Renal cortical epithelial cell (primary cell): ENCODE results near the gene CASP12. TPM values are rescaled to one million over a fixed set of nuclear protein-coding genes. Genes with fewer than 3 reads are reported as not detected.

Experiments
- DNase-seq: peaks from one replicate; pipeline ENCODE4 v3.0.0-alpha.2; 2011; ENCODE audit warnings: low read depth
- total RNA-seq: library from RNA; depleted of rRNA; stranded (reverse); fragments of >200 nt; gene quantifications from 2 replicates; pipeline ENCODE4 v1.2.3, GENCODE V29; 2014

Gene CASP12
- total RNA-seq, 1 donor from 2014 or later = not detected

GRCh38 chr11:104892723-104893511 is 5.3 kb downstream of the CASP12 start:
- peak; percentile 5 for DNase-seq

- DNase-seq = no peak
Observed at GRCh38 chr11:104891135-104891534, 7.1 kb downstream of the CASP12 start.

GRCh38 chr11:104883342-104883741 is 14.9 kb downstream of the CASP12 start:
- no peak for DNase-seq

DNA sequence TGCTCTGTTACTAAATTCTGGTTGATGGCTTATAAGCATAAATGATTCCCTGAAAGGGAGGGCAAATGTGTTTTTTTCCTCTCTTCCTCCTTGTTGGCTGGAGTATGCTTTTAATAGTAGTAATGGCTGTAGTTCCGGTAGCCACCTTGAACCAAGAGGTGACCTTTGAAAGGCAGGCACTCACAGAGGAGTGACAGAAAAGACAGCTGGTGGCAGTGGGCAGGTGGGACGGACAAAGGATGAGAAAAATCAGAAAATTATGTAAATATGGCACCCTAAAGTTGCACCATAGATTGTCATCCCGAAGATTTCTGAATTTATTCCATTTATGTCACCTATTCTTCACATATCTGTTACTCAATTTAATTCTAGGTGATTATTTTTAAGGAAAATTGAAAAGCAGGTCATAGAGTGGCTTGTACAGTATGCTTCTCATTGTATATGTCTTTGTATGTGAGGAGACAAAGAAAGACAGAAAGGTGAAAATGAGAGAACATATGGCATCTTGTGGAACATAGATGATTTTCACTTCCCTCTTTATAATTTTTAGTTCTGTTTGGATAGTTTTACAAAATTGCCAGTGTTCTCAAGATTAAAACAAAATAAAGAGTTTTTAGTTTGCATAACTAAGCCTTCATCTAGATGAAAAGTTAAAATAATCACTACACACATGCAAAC is 17.0 kb downstream of the CASP12 start:
- DNase-seq = no peak

- no peak for DNase-seq
Observed at GRCh38 chr11:104879514-104880190, 18.6 kb downstream of the CASP12 start.

DNA sequence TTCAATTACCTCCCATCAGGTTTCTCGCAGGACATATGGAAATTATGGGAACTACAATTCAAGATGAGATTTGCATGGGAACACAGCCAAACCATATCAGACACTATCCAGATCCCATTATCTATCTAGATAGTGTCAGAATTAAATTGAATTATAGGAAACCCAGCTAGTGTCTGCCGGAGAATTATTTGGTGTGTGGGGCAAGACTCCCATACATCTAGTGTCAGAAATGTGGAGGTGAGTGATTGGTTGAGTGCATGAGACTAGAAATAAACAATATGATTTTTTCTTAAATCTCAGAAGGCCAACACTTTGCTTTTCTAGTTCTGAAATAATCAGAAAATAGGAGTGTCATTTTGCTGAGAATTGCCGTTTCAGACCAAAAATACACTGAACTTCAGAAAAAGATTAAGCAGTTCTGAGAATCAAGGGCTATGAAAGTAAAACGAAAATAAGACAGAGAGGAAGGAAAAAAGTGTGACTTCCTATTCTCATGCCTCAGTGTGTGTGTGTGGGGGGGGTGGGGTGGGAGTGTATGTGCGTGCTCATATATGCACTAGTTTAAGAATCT is 21.3 kb downstream of the CASP12 start:
- no peak for DNase-seq

DNA sequence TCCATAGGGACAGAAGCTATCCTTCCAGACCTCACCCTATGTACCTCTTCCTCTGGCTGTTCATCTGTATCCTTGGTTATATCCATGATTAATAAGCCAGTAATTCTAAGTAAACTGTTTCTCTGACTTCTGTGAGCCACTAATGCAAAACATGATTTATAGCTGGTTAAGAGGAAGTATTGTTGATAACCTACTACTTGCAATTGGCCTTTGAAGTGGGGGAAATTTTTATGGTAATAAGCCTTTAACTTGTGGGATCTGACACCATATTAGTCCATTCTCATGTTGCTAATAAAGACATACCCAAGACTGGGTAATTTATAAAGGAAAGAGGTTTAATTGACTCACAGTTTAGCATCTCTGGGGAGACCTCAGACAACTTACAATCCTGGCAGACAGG is 21.9 kb downstream of the CASP12 start:
- no peak for DNase-seq

GRCh38 chr11:104873252-104873651 is 25.0 kb downstream of the CASP12 start:
- DNase-seq = no peak

DNA sequence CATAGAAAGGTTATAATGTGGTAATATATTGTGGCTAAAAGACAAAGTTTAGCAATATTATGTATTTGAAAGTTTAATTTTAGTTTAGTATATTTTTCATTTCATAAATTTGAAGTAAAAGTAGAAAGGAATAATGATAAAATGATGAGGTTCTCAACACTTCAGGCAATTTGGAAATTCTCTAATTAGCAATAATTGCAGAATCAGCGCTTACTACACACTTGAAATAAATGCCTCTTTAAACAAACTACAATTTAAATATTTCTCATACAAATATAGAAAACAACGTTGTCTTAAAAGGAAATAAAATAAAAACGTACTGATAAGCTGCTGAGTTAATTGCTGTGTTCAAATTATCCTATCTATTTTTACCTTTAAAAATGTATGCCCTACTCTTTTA is 25.9 kb downstream of the CASP12 start:
- no peak for DNase-seq

- peak; percentile 4 for DNase-seq
Observed at GRCh38 chr11:104870910-104871309, 27.4 kb downstream of the CASP12 start.

- DNase-seq = no peak
Observed at GRCh38 chr11:104866815-104867214, 31.4 kb downstream of the CASP12 start.

- peak; percentile 18 for DNase-seq
Observed at GRCh38 chr11:104858882-104859775, 39.1 kb downstream of the CASP12 start.

- DNase-seq = no peak
Observed at GRCh38 chr11:104856607-104857006, 41.7 kb downstream of the CASP12 start.

DNA sequence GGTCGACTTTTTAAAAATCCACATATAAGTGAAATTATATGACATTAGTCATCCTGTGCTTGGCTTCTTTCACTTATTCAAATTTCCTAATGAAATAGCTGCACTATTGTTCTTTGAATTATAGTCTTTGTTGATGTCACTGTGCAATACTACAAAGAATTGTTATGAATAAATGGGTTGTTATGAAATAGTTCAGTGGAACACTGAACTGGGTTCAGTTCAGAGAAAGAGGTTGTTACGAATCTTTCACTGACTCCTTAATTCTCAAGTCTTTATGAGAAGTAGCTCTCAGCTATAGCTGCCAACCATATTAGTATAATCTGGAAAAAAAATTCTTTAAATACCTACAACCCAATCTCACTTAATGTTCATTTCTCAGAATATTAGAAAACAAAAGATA is 42.3 kb downstream of the CASP12 start:
- DNase-seq = no peak

DNA sequence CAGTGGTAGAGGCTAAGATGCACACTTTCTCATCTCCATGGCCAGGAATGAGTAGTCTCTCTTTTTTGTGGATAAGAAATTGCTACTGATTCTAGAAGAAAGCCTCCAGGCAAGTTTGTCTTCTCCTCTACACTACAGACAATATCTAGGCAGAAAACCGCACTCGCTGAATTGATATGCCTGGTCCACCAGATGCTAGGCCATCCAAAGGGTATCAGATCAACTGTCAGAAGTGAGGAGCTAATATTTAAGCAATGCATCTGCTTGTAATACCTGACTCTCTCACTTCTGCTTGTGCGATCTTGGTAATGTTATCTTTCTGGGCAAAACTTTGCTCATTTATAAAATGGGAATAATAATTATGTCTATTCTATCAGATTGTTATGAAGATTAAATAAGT is 45.0 kb downstream of the CASP12 start:
- no peak for DNase-seq

GRCh38 chr11:104852811-104853210 is 45.4 kb downstream of the CASP12 start:
- peak; percentile 21 for DNase-seq

- no peak for DNase-seq
Observed at GRCh38 chr11:104846216-104846615, 52.0 kb downstream of the CASP12 start.

DNA sequence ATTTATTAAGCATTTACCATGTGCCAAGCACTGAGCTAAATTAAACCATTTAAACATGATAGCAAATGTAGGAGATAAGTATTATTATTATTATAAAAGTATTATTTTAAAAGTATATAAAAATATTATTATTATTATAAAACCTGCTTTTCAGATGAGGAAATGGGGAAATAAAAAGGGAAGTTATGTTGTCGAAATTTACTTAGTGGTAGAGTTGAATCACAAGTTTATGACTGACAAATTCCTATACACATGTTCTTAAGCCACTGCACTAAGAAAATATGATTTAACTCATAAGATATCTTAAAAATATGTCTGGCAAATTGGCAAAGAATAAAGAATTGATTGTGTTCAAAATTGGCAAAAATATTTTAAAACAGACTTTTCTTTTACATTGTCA is 53.8 kb downstream of the CASP12 start:
- no peak for DNase-seq

DNA sequence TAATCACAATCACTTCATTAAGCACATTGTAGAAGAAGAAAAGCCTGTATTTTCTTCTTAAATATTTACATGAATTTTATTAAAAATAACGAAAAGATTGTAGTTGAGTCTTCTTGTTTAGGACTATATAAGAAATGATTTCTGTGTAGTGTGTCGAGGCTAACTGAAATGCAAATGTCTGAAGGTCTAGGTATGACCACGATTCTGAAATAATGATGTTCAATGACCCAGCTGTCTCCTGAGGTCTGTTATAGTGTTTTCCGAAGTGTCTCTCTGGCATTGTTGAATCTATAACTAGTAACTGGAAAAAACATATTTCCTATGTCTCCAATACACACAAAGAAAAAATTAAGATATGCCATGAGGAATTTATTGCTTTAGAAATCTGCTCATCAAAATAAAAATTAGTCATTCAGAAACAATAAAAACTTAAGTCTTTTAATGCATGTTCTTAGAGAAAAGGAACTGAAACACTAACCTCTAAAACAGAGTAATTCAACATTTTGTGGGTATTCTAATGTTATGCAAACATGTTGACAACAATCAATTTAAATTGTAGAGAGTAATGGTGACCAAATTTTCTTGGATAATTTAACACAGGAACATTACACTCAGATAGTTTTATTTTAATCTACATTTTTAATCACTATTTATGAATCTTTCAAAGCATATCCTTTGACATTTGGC is 55.0 kb downstream of the CASP12 start:
- DNase-seq = no peak

DNA sequence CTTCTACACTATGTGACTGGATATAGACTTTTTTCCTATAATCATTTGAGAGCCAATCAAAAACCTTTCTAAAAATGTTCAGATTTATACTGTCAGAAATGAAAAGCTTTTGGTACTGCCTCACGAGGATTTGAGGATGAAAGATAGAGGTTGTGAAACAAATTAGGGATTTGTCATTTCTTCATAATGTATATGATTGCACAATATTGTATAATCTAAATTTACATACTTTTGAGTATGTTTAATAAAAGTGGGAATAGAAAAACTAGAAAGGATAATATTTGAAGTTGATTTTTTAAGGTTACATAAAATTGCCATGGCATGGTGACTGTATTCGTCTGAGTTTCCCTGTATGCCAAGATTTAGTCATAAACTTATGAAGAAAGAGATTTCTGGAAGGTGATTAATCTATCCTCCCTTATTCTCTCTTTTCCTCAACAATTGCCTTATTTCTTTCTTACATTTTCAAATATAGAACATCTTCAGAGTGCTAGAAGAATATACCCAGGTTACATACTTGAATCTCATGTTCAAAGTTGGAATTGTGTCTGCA is 56.2 kb downstream of the CASP12 start:
- no peak for DNase-seq

DNA sequence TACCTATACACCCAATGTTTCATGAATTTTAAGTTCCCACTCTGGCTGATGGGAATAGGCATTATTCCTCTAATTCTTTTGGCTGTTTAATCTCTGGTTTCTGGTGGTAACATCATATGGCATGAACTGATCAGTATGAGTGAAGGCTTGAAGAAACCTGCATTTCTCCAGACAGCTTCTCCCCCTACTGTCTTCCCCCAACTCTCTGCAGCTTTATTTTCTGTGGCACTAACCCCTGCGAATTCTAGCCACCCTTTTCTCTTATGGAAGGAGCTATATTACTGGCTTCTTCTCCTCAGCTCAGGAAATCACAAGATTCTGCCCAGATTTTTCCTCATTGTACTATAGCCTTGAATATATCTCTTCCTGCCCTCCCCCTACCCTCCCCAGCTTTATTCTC is 57.1 kb downstream of the CASP12 start:
- no peak for DNase-seq
